ENCODE data around the gene MBD3. TPM values are rescaled to one million over a fixed set of nuclear protein-coding genes. Genes with fewer than 3 reads are reported as not detected.

The MBD3 gene
- total and polyA plus RNA-seq, 2 donors (not counting 1 experiment from before 2014, with no cell fraction given), result 19.8 to 85.2 TPM

DNA sequence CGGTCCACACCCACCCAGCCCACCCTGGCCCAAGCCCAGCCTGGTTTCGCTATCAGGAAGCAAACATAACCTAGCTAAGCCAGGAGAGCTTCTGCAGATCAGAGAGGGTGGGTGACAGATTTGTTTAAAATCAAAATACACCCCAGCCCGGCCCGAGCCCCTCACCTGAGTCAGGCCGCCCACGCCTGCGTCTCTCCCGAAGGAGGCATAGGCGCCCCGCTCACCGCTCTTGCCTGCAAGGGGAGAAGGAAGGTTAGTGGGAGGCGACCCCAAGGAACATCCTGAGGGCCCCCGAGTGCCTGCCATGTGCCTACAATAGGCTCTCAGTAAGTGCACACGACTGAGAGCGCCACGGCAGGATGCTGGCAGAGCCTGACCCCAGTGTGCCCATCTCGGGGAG is 34.5 kb upstream of the MBD3 start:
- TF ChIP-seq, protein P1, sequence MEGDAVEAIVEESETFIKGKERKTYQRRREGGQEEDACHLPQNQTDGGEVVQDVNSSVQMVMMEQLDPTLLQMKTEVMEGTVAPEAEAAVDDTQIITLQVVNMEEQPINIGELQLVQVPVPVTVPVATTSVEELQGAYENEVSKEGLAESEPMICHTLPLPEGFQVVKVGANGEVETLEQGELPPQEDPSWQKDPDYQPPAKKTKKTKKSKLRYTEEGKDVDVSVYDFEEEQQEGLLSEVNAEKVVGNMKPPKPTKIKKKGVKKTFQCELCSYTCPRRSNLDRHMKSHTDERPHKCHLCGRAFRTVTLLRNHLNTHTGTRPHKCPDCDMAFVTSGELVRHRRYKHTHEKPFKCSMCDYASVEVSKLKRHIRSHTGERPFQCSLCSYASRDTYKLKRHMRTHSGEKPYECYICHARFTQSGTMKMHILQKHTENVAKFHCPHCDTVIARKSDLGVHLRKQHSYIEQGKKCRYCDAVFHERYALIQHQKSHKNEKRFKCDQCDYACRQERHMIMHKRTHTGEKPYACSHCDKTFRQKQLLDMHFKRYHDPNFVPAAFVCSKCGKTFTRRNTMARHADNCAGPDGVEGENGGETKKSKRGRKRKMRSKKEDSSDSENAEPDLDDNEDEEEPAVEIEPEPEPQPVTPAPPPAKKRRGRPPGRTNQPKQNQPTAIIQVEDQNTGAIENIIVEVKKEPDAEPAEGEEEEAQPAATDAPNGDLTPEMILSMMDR (conservative IDR thresholded peaks at IDR 0.05 in 1 of 2, IDR thresholded peaks at IDR 0.05 in 1 of 2; ENCODE audit: low read depth in 1 of 2, low read length in 2 of 2), result no peak
- no peak for TF ChIP-seq EZH2 (IDR thresholded peaks at IDR 0.05; ENCODE audit: low read length, missing control alignments)
- no peak overlapping the region for H3K4me2 ChIP-seq (ENCODE audit: extremely low read depth, insufficient read depth, low read length)

DNA sequence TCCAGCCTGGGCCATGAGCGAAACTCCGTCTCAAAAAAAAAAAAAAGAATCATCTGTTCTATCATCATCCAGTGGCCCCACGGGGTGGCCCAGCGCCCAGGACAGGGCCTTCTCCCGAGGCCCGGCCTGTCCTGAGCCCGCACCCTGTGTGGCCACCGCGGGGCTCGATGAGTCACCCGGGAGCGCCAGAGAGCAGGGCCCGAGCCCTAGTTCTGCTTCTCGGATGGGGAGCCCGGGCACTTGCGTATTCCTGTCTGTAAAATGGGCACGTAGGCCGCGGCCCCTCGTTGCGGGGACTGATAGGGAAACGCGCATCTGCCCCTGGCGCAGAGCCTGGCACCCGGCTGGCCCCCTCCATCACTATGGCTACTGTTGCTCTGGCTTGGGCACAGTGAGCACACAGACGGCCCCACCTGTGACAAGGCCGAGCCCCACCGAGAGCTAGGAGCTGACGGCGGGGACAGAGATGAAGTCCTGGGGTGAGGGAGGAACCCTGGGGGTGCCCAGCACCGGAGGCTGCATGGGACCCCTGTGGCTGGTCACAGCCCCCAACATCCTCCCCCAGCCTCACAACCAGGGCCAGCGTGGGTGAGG is 33.8 kb upstream of the MBD3 start:
- Histone ChIP-seq H3K9ac (ENCODE audit: insufficient read depth, low read length) (no peak overlapping the region), H3K79me2 (ENCODE audit: control insufficient read depth, insufficient read depth, low read length) (no peaks in the 10 kb centered on the region), H3K4me2 (ENCODE audit: extremely low read depth, insufficient read depth, low read length) (no peak overlapping the region), H3K36me3 (ENCODE audit: control insufficient read depth, insufficient read depth, low read length) (peaks cover 14% of the 10 kb centered on the region), H3K27ac (ENCODE audit: insufficient read depth, low read length) (no peak overlapping the region), H3K4me3 (replicated peaks in 1 of 4; ENCODE audit: control extremely low read depth in 1 of 4, insufficient read depth in 1 of 4, low read depth in 3 of 4, low read length in 4 of 4) (no peak overlapping the region), H3K9me3 (ENCODE audit: control insufficient read depth, insufficient read depth, low read depth, low read length) (no peaks in the 10 kb centered on the region), H3K4me1 (ENCODE audit: control insufficient read depth, extremely low read depth, insufficient read depth, low read length) (no peaks in the 10 kb centered on the region), H2AFZ (ENCODE audit: low read length) (no peak overlapping the region), H4K20me1 (ENCODE audit: control insufficient read depth, extremely low read depth, insufficient read depth, low read length) (no peaks in the 10 kb centered on the region), H3K27me3 (ENCODE audit: control insufficient read depth, insufficient read depth, low read length) (no peaks in the 10 kb centered on the region)
- no peak for DNase-seq (ENCODE audit: low read depth in 2 of 2)
- no peak for TF ChIP-seq EZH2 (IDR thresholded peaks at IDR 0.05; ENCODE audit: low read length, missing control alignments)
- TF ChIP-seq, protein P1 (conservative IDR thresholded peaks at IDR 0.05 in 1 of 2, IDR thresholded peaks at IDR 0.05 in 1 of 2; ENCODE audit: low read depth in 1 of 2, low read length in 2 of 2), result no peak

More for the DNA sequence above, 34.5 kb upstream of the MBD3 start:
- H3K27ac ChIP-seq (ENCODE audit: insufficient read depth, low read length), result no peak overlapping the region
- H3K79me2 ChIP-seq (ENCODE audit: control insufficient read depth, insufficient read depth, low read length), result no peaks in the 10 kb centered on the region
- H3K36me3 ChIP-seq (ENCODE audit: control insufficient read depth, insufficient read depth, low read length), result peaks cover 16% of the 10 kb centered on the region
- no peak overlapping the region for H2AFZ ChIP-seq (ENCODE audit: low read length)
- H3K4me1 ChIP-seq (ENCODE audit: control insufficient read depth, extremely low read depth, insufficient read depth, low read length), result no peaks in the 10 kb centered on the region
- no peaks in the 10 kb centered on the region for H4K20me1 ChIP-seq (ENCODE audit: control insufficient read depth, extremely low read depth, insufficient read depth, low read length)
- no peak for DNase-seq (ENCODE audit: low read depth in 2 of 2)
- H3K4me3 ChIP-seq (replicated peaks in 1 of 4; ENCODE audit: control extremely low read depth in 1 of 4, insufficient read depth in 1 of 4, low read depth in 3 of 4, low read length in 4 of 4), result no peak overlapping the region
- no peak overlapping the region for H3K9ac ChIP-seq (ENCODE audit: insufficient read depth, low read length)
- H3K27me3 ChIP-seq (ENCODE audit: control insufficient read depth, insufficient read depth, low read length), result no peaks in the 10 kb centered on the region
- no peaks in the 10 kb centered on the region for H3K9me3 ChIP-seq (ENCODE audit: control insufficient read depth, insufficient read depth, low read depth, low read length)

DNA sequence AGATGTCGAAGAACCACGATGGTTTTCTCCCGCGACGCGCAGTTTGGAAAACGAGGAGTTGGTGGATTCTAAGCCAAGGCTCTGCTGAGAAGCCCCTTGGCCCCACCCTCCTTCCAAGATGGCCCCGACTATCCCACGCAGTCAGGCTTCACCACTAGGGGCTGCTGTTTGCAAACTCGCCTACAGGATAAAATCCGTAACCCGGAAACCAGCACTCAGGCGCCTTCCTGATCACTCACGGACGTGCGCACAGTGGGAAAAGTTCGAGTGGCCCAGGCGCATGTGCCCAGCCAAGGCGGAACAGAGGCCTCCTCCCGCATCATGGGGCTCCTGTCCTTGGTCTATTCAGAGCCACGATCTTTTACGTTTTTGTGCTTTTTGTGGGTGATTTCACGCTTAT is 31.8 kb upstream of the MBD3 start:
- no peak overlapping the region for H3K27ac ChIP-seq (ENCODE audit: insufficient read depth, low read length)
- H3K4me1 ChIP-seq (ENCODE audit: control insufficient read depth, extremely low read depth, insufficient read depth, low read length), result no peaks in the 10 kb centered on the region
- no peaks in the 10 kb centered on the region for H3K79me2 ChIP-seq (ENCODE audit: control insufficient read depth, insufficient read depth, low read length)
- H3K4me3 ChIP-seq (replicated peaks in 1 of 4; ENCODE audit: control extremely low read depth in 1 of 4, insufficient read depth in 1 of 4, low read depth in 3 of 4, low read length in 4 of 4), result no peak overlapping the region
- no peak for TF ChIP-seq EZH2 (IDR thresholded peaks at IDR 0.05; ENCODE audit: low read length, missing control alignments)
- TF ChIP-seq, protein P1 (conservative IDR thresholded peaks at IDR 0.05 in 1 of 2, IDR thresholded peaks at IDR 0.05 in 1 of 2; ENCODE audit: low read depth in 1 of 2, low read length in 2 of 2), result peak; percentile 56 to 82
- peak; percentile 43 to 57 for DNase-seq (ENCODE audit: low read depth in 2 of 2)
- H3K4me2 ChIP-seq (ENCODE audit: extremely low read depth, insufficient read depth, low read length), result no peak overlapping the region
- H3K9me3 ChIP-seq (ENCODE audit: control insufficient read depth, insufficient read depth, low read depth, low read length), result no peaks in the 10 kb centered on the region
- no peaks in the 10 kb centered on the region for H3K27me3 ChIP-seq (ENCODE audit: control insufficient read depth, insufficient read depth, low read length)
- H3K36me3 ChIP-seq (ENCODE audit: control insufficient read depth, insufficient read depth, low read length), result peaks cover 13% of the 10 kb centered on the region
- H4K20me1 ChIP-seq (ENCODE audit: control insufficient read depth, extremely low read depth, insufficient read depth, low read length), result no peaks in the 10 kb centered on the region
- no peak overlapping the region for H3K9ac ChIP-seq (ENCODE audit: insufficient read depth, low read length)
- no peak overlapping the region for H2AFZ ChIP-seq (ENCODE audit: low read length)

All from fibroblast of lung (primary cell).